HPDE6-E6E7 (cell line): ENCODE results near the gene SFTPD.
A peak's percentile ranks its signal among the peaks of the same experiment; 100 is the strongest.
"Not testable (repeated sequence)": the region's sequence is repeated elsewhere in the genome, so short reads cannot be mapped to it uniquely, and the experiment has no call there.

ENCODE experiments used
- DNase-seq: peaks from one replicate; pipeline ENCODE4 v3.0.0; 2011; ENCODE audit warnings: missing footprints; ENCODE audit errors: extremely low spot score

Gene SFTPD

DNA sequence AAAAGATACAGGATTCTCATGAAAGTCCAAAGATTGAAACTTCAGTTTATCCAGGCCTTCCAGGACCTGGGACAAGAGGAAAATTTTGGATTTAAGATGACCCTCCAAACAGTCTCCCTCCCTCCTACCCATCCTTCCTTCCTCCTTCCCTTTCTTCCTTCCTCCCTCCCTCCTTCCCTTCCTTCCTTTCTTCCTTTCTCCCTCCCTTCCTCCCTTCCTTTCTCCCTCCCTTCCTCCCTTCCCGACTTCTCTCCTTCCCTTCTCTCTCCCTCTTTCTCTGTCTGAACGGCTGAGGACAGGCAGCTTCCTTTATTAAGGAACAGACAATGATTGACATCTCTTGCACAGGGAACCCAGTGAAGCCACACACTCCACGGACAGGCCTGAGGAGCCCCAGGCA lies 23.3 kb downstream of the SFTPD start:
- no peak for DNase-seq

DNA sequence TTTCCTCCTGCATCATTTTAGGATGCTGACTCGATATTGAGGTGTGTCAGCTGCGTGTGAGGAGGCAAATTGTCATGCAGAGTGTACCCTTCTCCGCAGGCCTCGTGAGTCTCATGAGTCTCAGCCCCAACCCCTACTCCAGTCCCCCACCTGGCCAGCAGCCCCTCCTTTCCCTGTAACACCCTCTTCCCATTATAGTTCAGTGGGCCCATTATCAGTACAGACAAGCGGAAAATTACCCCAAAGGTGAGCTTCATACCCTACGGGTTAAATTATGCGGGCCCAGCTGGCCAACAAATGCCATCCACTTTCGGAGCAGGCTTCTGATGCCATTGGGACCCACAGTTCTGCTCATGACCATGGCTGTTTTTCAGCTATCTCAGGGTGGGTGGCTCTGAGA lies 25.2 kb downstream of the SFTPD start:
- no peak for DNase-seq

DNA sequence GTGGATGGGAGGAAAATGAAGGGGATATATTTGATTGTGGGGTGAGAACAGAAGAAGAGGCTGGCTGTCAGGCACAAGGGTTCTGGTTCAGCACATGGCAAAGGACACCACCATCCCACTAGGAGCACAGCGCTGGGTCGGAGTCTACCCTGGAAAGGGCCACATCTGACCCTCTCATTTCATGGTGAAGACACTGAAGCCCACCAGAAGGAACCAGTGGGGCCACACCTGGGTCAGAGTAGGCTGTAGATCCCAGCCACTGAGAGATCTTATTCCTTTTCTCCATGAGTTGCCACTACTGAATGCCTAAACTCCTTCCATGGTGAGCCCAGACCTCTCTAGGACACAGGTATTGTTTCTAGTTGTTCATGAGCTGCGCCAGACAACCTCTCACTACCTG lies 25.8 kb downstream of the SFTPD start:
- DNase-seq = no peak

DNA sequence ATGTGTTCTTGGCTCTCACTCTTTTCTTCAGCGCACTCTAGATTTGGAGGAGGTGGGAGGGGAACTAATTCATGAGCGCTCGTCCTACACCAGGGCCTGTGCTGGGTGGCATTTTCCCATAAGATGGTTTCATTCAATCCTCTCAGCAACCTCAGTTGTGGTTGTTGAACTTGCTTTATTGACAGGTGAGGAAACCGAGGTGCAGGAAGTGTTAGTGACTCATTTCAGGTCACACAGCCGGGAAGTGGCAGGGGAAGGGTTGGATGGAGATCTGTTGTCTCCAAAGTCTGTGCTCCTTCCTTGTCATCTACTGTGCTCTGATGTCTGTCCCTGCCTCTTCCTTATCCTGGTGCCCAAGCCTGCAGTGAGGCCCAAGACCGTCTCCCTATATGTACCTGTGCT lies 26.9 kb downstream of the SFTPD start:
- DNase-seq = not testable (repeated sequence)

DNA sequence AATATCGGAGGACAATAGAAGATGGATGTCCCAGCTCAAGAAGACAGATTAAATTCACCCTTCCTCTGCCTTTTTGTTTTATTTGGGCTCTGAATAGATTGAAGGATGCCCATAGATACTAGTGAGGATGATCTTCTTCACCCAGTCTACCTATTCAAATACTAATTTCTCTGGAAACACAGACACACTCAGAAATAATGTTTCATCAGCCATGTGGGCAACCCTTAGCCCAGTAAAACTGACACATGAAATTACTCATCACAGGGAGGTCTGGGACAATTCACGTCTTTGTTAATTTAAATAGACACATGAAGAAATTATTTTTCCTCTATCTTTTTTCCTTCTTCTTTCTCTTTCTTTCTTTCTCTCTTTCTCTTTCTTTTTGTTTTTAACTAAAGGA lies 33.1 kb downstream of the SFTPD start:
- DNase-seq = not testable (repeated sequence)

DNA sequence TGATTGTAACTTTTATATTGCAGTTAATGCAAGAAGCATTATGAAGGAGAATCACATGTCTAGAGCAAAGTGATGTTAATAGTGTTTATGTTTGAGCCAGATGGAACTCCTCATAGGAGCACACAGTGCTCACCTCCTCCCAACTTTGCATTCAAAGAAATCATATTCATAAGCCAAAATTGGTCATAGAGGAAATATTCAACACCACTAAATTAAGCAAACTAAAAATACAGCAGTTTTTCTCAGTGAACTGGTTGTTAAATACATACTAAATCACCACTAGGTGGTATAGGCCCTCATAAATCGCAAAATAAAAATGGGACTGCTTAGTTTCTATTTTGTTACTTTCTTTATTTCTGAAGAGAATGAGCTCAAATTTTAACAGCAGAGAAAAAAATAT lies 34.4 kb downstream of the SFTPD start:
- DNase-seq = not testable (repeated sequence)

DNA sequence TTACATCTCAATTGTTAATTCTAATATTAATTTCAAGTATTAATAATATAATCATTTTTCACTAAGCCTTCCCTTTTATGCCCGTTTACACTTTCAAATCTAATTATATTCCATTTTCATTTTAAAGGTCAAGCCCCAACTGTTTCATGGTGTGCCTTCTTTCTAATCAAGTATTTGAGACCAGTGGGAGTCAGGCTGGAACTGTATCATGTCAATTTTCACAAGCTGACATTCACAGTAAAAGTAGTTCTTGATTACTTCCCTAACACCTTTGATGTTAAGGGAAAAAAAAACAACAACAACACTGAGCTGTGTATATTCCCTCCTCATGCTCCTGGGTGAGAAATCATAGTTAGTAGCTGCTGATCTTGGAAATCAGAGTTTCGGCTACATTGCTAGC lies 38.1 kb downstream of the SFTPD start:
- DNase-seq = no peak

DNA sequence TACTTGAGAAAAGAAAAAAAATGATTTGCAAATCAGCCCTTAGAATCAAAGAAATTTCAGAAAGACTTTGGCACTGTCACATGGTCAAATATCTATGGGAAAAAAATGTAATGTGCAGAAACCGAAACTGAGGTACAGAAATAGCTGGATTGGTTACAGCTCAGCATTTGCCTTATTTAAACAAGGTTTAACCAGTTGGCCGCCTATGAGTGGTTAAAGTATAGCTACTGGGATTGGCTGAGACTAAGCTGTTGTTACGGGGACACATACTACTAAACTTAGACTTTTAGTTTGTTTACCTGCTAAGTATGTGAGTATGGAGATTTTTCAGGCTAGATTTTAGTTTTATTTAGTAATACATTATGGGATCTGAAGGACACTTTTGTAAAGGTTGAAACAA lies 38.6 kb downstream of the SFTPD start:
- no peak for DNase-seq

DNA sequence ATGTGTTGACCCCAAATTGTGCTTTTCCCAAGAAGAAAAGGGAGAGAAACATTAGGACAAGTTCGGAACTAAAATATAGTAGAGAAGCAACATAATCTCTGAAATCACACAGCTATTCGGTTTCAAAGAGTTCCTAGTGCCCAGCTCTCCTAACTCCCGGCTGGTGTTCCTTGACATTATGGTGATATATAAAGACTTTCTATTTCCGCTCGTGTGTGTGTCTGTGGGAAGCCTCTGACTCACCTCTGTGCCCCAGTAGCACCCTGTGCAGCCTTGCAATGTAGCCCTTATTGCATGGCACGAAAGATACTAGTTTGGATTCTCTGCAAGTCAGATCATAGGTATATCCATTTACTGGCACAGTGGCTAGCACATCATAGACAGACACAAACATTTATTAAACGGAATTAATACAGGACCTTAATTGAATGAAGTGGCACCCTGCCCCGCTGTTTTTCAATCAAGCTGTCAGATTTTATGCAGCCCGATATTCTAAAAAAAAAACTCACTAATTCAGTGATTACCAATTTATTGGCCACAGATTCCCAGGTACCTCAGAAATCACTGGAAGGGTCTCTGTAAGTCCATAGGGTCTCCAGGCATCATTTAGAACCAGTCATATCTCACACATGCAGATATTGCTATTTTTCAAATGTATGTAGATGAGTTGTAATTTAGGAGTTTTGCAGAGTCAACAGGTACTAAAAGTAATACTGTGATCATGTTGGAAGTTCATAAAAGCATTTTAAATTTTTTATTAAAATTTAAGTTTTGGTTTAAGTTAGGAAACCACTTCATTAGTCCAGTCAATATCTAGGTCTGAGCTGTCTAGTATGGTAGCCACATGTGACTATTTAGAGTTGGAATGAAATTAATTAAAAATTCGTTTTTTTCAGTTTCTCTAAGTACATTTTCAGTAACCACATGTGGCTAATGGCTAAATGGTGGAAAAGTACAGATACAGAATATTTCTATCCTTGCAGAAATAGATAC lies 43.3 kb downstream of the SFTPD start:
- no peak for DNase-seq

DNA sequence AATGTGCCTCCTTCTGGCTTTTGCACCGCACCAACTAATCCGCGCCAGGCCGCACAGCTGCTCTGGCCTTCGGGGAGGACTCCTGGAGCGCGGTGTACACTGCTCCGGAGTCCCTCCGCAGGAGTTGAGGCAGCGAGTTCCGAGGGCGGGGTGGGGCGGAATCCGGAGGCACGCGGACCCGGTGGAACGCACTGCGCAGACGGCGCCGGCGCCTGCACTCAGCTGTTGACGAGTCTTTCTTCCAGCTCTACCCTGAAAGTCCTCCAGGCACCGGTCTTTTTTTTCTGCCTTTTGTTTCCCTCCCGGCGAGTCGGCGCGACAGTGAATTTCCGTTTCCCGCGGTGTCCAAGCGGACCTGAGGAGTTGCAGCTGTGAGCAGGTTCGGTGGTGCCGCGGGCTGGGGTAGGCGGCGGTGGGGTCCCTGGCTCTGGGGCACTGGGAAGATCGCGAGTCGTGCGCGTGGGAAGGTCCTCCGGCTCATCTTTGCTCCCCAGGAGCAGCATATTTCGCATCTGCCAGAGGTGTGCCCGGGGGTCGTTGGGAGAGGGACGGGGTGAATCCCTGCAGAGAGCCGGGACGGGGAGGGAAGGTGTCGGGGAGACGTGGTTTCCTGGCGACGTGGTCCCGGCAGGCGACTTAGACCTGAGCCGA lies 44.1 kb downstream of the SFTPD start:
- DNase-seq = peak; percentile 41

DNA sequence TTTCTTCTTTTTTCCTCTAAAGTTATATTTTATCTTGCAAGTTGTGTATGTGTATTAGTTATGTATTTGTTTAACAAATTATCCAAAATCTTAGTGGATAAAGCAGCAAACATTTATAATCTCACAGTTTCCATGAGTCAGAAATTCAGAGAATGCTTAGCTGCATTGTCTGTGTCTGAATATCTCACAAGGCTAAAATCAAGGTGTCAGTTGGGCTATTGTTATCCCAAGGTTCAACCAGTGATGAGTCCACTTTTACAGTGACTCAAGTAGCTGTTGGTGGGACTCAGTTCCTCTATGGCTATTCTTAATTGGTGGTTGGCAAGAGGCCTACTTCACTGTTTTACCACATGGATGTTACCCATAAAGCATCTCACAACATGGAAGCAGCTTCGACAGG lies 47.3 kb downstream of the SFTPD start:
- DNase-seq = not testable (repeated sequence)

DNA sequence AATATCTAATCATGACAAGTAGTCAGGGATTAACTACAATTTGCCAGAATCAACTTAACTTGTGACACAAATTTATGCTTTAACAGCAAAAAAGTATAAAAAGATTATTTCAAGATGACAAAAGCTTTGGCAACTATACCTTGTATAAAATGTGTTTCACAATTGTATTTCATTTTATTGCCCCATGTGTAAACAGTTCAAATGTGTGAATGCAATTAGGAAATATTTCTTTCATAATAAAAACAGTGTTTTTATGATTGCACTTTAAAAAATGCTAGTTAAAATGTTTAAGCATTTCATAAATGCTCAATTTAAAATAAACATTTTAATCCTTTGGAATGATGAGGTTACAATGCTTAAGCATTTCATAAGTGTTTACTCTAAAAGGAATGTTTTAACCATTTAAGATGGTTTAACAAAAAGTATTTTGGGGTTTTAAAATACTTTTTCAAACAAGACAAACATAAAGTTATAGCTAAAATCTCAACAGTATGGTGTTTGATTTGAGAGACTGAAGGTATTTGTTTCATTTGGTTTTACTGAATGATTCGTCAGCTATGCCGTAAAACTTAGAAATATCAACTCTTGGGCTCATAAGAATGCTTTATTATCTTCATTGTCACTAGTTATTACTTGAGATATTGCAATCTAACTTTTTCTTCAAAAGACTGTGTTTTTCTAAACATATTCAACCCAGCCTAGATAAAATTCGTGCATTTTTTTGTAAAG lies 50.1 kb downstream of the SFTPD start:
- no peak for DNase-seq

DNA sequence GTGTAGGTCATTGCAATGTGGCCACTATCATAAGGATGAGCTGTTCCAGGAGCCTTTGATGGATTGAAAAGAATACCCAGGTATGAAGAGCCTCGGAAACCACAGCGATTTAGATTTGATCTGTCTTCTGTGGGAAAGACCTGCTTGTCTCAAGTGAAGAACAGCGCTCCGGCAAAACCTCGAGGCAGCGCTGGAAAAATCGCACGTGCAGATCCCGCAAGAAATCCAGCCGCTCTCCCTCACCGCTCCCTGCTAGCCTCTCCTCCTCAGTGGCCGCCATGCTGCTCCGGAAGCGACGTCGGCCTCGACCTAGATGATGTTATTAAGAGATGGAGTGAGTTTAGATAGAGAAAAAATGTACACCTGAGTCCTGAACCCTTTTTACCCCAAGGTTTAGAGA lies 56.0 kb downstream of the SFTPD start:
- DNase-seq = not testable (repeated sequence)

DNA sequence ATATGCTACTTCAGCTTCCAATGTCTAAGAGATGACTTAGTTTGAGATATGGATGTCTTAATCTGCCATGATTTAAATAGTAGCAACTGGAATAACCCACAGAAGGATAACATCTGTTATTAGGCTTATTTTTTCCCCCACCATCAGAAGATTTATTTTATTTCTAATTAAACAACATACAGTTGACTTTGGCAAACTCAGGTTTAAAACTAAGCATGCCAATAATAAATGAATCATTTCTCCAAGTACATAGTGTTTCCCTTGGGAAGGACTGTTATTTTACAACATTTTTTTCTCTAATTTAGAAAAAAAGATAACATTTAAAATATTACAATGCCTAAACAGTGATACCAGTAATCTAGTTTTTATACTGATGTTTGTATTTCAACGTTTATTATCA lies 58.4 kb downstream of the SFTPD start:
- DNase-seq = no peak

DNA sequence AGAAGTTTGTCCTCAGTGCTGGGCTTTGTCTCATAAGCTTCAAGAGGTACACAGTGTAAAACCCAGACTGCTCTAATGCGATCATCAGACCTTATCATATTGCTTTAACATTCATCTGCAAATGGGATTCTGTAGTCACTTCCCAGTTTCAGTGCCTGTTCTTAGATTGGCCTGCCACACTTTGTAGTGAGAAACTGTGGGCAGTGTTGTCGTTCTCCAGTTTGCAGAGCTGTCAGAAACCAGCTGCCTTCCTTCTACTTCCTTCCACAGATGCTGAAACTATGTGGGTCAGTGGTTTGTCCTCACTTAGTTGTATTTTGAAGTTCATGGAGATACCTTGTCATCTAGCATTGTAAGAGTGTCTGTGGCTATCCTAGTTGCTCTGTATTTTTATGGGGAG lies 59.9 kb downstream of the SFTPD start:
- DNase-seq = not testable (repeated sequence)
